Astrocyte (in vitro differentiated cells and primary cell): Measurements from ENCODE around the gene CBLN3. TPM values are rescaled to one million over a fixed set of nuclear protein-coding genes. Genes with fewer than 3 reads are reported as not detected.

Source experiments
- DNase-seq: peaks from one replicate; pipeline ENCODE4 v3.0.0-alpha.2; 2010; ENCODE audit warnings: low read depth
- FAIRE-seq: peaks from 2 replicates; lab custom pipeline; 2011; peaks lifted over from hg19 to GRCh38; lab: Jason Lieb, UNC
- H2AFZ ChIP-seq: 2 replicates; pipeline ENCODE4 v1.6.0; 2012; ENCODE audit warnings: low read depth, low read length, inconsistent platforms
- H3K27ac ChIP-seq: 2 replicates; pipeline ENCODE4 v1.5.1; 2011; ENCODE audit warnings: low read depth, low read length, inconsistent platforms
- H3K27me3 ChIP-seq: 2 replicates; pipeline ENCODE4 v1.6.0; 2011; ENCODE audit warnings: low read length, inconsistent platforms; ENCODE audit not compliant: insufficient read depth
- H3K36me3 ChIP-seq: 2 replicates; pipeline ENCODE4 v1.5.1; 2011; ENCODE audit warnings: low read length, inconsistent platforms; ENCODE audit not compliant: insufficient read depth
- H3K4me1 ChIP-seq: 2 replicates; pipeline ENCODE4 v1.5.1; 2011; ENCODE audit warnings: low read length, inconsistent platforms; ENCODE audit not compliant: insufficient read depth
- H3K4me2 ChIP-seq: 2 replicates; pipeline ENCODE4 v1.6.0; 2012; ENCODE audit warnings: low read length, inconsistent platforms
- H3K4me3 ChIP-seq: 2 replicates; pipeline ENCODE4 v1.5.1; 2011; ENCODE audit warnings: low read depth, mild to moderate bottlenecking, low read length, inconsistent platforms; ENCODE audit not compliant: insufficient read depth
- H3K79me2 ChIP-seq: 2 replicates; pipeline ENCODE4 v1.6.0; 2012; ENCODE audit warnings: mild to moderate bottlenecking, low read length, inconsistent platforms; ENCODE audit not compliant: insufficient read depth
- H3K9ac ChIP-seq: 2 replicates; pipeline ENCODE4 v1.6.0; 2012; ENCODE audit warnings: mild to moderate bottlenecking, low read length, inconsistent platforms
- H3K9me3 ChIP-seq: 2 replicates; pipeline ENCODE4 v1.5.1; 2012; ENCODE audit warnings: low read depth, mild to moderate bottlenecking, low read length, inconsistent platforms; ENCODE audit not compliant: insufficient read depth
- H4K20me1 ChIP-seq: 2 replicates; pipeline ENCODE4 v1.6.0; 2012; ENCODE audit warnings: low read length, inconsistent platforms; ENCODE audit not compliant: insufficient read depth
- H3K27ac Mint-ChIP-seq: one replicate; pipeline ENCODE4 v1.8.0; 2021; ENCODE audit warnings: mild to moderate bottlenecking, mixed read lengths; ENCODE audit not compliant: unreplicated experiment
- H3K27me3 Mint-ChIP-seq: one replicate; pipeline ENCODE4 v1.8.0; 2021; ENCODE audit warnings: low read depth, mixed read lengths; ENCODE audit not compliant: unreplicated experiment
- H3K36me3 Mint-ChIP-seq: one replicate; pipeline ENCODE4 v1.8.0; 2021; ENCODE audit warnings: low read depth, mixed read lengths; ENCODE audit not compliant: unreplicated experiment
- H3K4me1 Mint-ChIP-seq: one replicate; pipeline ENCODE4 v1.8.0; 2021; ENCODE audit warnings: low read depth, mixed read lengths; ENCODE audit not compliant: unreplicated experiment
- H3K4me3 Mint-ChIP-seq: one replicate; pipeline ENCODE4 v1.8.0; 2021; ENCODE audit warnings: mild to moderate bottlenecking, moderate library complexity, mixed read lengths; ENCODE audit not compliant: unreplicated experiment
- H3K9me3 Mint-ChIP-seq: one replicate; pipeline ENCODE4 v1.8.0; 2021; ENCODE audit warnings: mild to moderate bottlenecking, mixed read lengths; ENCODE audit not compliant: unreplicated experiment
- CTCF ChIP-seq: IDR thresholded peaks from 2 replicates; pipeline ENCODE4 v1.5.1; 2011; ENCODE audit warnings: low read depth, mild to moderate bottlenecking, inconsistent platforms, low read length, moderate library complexity; ENCODE audit not compliant: insufficient read depth
- EZH2 ChIP-seq: IDR thresholded peaks from 2 replicates; pipeline ENCODE4 v1.6.1; 2012; ENCODE audit warnings: mild to moderate bottlenecking, low read length, inconsistent platforms; ENCODE audit not compliant: insufficient read depth
- total RNA-seq: library from RNA; stranded (reverse); gene quantifications from 2 replicates; pipeline ENCODE4 v1.2.1, GENCODE V29; 2021

Gene CBLN3
- total RNA-seq, 1 donor from 2014 or later, result 3.9 TPM

- no peak for FAIRE-seq
- H3K9ac ChIP-seq, result peak overlapping the region; percentile 96
- peaks cover 31% of the 10 kb centered on the region for H3K4me1 ChIP-seq
Measured at GRCh38 chr14:24428628-24429394, 657 bp downstream of the CBLN3 start.

GRCh38 chr14:24427537-24428508, 1.6 kb downstream of the CBLN3 start:
- Histone ChIP-seq H3K27ac (no peak overlapping the region), H2AFZ (no peak overlapping the region), H3K36me3 (peaks cover 6% of the 10 kb centered on the region), H3K9me3 (no peaks in the 10 kb centered on the region), H3K9ac (no peak overlapping the region), H3K4me2 (no peak overlapping the region), H3K4me1 (peaks cover 31% of the 10 kb centered on the region), H3K79me2 (peaks cover 28% of the 10 kb centered on the region), H3K27me3 (peaks cover 4% of the 10 kb centered on the region), H3K4me3 (no peak overlapping the region), H4K20me1 (peaks cover 22% of the 10 kb centered on the region)
- TF ChIP-seq CTCF, result no peak
- FAIRE-seq (no peak), DNase-seq (no peak)
- H3K4me3 Mint-ChIP-seq, result peak overlapping the region; percentile 54
- no peak overlapping the region for H3K27ac Mint-ChIP-seq
- H3K4me1 Mint-ChIP-seq, result peaks cover 23% of the 10 kb centered on the region
- peaks cover 2% of the 10 kb centered on the region for H3K27me3 Mint-ChIP-seq
- H3K9me3 Mint-ChIP-seq, result no peaks in the 10 kb centered on the region
- H3K36me3 Mint-ChIP-seq, result no peaks in the 10 kb centered on the region

More at GRCh38 chr14:24428628-24429394, 657 bp downstream of the CBLN3 start:
- no peak for DNase-seq
- no peaks in the 10 kb centered on the region for H3K27me3 ChIP-seq
- peak overlapping the region; percentile 78 for H3K4me3 Mint-ChIP-seq
- H3K36me3 Mint-ChIP-seq, result no peaks in the 10 kb centered on the region
- H3K79me2 ChIP-seq, result peaks cover 31% of the 10 kb centered on the region
- TF ChIP-seq EZH2, result no peak
- no peak for TF ChIP-seq CTCF
- no peak overlapping the region for H3K27ac ChIP-seq
- peaks cover 2% of the 10 kb centered on the region for H3K27me3 Mint-ChIP-seq
- H3K9me3 Mint-ChIP-seq, result no peaks in the 10 kb centered on the region
- peaks cover 28% of the 10 kb centered on the region for H3K4me1 Mint-ChIP-seq
- peaks cover 14% of the 10 kb centered on the region for H3K36me3 ChIP-seq
- H3K4me3 ChIP-seq, result no peak overlapping the region
- peak overlapping the region; percentile 93 for H3K27ac Mint-ChIP-seq
- H2AFZ ChIP-seq, result peak overlapping the region; percentile 90
- H4K20me1 ChIP-seq, result peaks cover 31% of the 10 kb centered on the region
- H3K9me3 ChIP-seq, result no peaks in the 10 kb centered on the region
- peak overlapping the region; percentile 96 for H3K4me2 ChIP-seq
